Measurements from ENCODE around the gene PSMB10.
"Not testable (repeated sequence)": the region's sequence is repeated elsewhere in the genome, so short reads cannot be mapped to it uniquely, and the experiment has no call there.

Gene PSMB10

DNA sequence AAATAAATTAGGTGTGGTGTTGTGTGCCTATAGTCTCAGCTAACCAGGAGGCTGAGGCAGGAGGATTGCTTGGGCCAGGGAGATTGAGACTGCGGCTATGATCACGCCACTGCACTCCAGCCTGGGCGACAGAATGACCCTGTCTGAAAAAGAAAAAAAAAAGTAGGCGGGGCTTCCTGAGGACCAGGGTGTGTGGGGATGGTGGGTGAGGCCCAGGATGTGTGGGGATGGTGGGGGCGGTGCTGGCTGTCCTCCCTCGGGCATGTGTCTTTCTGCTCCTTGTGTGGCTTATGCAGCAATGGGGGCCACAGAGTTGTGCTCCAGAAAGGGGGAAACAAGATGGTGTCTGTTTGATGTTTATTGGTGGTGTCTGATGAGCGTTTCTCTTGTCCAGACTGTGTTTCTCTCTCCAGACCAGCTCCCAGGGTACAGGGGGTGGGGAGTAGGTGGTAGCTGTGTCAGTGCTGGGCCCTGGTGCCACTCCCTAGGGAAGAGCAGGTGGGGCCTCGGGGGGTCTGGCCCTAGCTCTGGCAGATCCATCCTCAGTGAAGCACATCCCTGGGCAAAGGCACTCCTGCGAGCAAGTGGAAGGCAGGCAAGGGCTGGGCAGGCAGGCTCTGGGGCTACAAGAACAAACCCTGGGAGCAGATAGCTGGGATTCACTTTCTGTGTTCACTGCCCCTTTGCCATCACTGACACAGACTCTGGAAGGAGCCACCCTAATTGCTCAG lies 5.0 kb upstream of the PSMB10 start:
- DNase-seq: no peak

DNA sequence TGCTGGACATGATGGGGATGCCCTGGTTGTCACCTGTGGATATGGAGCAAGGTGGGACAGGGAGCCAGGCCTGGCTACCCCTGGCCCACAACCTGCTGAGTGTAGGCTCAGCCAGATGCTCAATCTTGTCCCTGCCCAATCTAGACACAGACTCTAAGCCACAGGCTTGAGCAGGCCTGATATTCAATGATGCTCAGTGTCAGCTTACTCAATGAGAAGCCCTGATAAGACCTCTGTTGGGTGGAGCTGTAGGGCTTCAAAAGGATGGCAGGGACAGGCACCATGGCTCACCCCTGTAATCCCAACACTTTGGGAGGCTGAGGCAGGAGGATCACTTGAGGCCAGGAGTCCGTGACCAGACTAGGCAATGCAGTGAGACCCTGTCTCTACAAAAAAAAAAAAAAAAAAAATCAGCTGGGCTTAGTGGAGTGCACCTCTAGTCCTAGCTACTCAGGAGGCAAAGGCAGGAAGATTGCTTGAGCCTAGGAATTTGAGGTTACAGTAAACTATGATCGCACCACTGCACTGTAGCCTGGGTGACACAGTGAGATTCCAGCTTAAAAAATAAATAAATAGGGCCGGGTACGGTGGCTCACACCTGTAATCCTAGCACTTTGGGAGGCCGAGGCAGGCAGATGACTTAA lies 3.9 kb upstream of the PSMB10 start:
- DNase-seq: no peak

DNA sequence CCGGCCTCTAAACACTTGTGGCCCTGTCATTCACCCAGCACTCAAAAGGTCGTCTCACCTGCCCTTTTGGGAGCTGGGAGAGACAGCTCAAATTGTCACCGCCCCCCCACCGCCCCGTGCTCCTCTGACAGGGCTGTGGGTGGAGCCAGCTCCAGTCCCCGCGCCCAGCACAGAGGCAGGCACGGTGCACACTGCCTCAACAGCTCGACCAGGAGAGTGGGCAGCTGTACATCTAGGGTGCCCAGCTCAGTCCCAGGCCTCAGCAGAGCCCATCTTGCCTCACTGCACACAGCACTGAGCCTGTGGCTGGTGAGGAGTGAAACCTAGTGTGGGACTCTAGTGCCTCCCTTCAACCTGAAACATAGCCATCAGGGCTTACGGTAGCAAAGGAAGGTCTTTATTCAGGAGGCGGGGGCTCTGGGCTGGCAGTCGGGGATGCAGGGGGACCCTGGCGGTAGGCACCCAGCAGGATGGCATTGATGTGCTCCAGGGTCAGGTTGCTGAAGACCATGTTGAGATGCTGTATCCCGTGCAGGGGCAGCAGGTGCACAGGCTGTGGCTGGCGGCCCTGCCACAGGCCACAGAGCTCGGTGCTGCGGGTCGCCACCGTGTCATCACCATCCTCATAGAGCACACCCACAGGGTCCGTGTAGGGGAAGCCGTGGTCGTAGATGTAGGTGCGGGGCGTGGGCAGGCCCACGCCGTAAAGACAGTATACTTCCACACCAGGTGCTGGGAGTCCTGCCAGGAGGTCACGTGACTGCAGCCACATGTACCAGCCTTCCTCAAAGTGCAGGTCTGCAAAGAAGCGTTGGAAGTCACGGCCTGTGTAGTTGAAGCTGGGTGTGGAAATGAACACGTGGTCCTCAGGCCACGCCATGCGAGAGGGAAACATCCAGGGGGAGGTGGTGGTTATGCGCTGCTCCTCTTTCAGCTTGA lies 3.1 kb upstream of the PSMB10 start:
- DNase-seq: no peak

DNA sequence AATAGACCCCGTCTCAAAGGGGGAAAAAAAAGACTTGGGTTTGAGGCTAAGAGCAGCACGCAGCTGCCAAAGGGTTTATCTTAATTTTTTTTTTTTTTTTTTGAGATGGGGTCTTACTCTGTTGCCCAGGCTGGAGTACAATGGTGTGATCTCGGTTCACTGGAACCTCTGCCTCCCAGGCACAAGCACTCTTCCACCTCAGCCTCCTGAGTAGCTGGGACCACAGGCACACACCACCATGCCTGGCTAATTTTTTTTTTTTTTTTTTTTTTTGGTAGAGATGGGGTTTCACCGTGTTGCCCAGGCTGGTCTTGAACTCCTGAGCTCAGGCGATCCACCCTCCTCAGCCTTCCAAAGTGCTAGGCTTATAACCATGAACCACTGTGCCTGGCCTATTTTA lies 1.1 kb upstream of the PSMB10 start:
- not testable (repeated sequence) for DNase-seq

GRCh38 chr16:67936880-67937605 lies 393 bp upstream of the PSMB10 start:
- no peak for DNase-seq

DNA sequence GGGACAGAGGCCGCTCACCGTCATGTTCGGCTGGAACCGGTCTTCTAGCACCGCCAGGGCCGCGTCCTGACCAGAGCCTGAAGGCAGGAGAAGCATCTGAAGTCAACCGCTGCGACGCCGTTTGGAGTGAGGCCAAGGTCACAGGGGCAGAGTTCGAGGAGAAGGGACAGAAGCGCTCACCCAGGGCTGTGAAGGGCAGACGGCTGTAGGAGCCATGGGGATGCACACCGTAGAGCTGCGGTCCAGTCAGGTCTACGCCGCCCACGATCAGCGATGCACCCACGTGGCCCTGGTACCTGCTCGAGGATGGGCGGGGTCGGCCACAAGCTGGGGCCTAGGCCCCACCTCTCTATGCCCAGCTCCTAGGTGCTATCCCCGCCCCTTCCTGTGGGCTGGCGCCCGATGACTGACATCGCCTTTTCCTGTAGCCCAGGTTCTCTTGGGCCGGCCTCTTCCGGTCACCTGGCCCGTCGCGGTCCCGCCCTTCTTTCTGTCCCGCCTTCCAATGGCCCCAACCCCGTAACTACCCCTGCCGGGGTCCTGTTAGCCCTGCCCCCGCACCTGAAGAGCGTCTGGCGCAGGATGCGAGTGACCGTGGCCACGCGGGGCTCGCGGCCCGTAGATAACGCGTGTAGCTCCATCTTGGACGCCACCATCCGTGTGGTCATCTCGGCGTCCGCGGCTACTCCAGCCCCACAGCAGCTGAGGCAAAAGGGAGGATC lies 1.1 kb downstream of the PSMB10 start:
- DNase-seq: peak; percentile 82 to 91

- DNase-seq: no peak
Measured at GRCh38 chr16:67935101-67935401, 1.6 kb downstream of the PSMB10 start.

- DNase-seq: no peak
Measured at GRCh38 chr16:67934306-67935100, 2.1 kb downstream of the PSMB10 start.

DNA sequence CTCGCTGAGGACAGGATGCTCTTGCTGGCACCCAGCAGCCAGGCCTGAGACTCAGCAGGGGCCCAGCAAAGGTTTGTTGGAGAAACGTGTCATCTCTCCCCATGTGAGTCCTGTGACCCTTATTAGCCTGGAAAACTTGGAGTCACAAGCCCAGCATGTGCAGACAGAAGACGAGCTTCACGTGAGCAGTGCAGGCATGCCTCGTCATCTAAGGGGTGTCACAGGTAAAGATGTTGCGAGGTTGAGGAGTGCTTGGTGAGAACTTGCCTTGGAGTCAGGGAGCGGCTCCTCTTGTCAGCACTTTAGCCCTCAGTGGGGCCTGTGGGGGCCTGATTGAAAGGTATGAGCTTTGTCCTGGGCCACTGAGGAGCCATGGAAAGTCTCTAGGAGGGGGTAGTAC lies 2.8 kb downstream of the PSMB10 start:
- no peak for DNase-seq

DNA sequence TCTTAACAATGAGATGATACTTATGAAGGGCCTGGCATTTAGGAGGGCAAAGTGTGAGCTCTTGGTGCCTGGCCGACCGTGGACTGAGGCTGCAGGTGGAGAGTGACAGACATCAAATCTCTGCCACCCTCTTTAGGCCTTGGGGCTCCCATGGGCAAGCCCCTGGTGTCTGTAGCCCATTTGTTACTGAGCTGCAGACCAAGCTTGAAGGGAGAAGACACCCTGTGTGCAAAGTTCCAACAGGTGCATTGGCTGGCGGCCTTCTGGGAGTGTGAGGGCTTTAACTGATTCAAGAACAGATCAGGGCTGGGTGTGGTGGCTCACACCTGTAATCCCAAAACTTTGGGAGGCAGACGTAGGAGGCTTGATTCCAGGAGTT lies 4.2 kb downstream of the PSMB10 start:
- DNase-seq: no peak

DNA sequence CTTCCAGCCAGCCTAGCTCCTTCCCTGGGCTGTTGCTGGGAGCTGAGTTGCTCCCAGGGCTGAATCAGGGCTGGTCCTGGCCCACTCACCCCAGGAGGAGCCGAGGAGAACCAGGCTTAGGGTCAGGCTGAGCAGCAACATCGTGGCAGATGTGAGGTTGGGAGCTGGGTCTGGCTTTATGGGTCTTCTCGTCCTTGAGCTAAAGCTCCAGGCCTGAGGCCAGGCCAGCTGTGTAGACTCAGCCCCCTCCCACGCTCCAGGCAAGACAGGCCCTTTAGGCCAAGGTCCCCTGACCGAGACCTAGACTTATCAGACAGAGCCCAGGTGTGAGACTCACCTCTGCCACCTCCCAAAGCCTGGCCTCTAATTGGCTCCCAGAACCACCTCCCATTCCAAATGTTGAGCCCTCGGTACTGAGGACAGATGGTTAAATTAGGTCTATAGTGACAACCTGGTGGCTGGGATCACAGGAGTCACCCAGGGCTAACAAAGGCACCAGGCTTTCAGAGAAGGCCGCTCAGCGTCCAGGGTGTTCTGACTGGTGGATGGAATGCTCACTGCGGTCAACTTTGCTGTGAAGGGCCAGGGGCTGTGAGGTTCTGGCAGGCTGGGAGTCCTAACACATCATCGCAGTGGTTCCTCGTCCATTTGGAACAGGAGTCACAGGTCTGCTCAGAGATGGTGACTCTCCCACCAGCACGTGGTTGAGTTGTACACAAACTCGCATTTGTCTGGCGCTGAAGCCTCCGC lies 4.8 kb downstream of the PSMB10 start, which contains the start of gene CTRL:
CTRL (minus strand) TSS at position 151 of the 750 bp plus-strand sequence; CDS start at position 141, 10 bp downstream.
- no peak for DNase-seq

GRCh38 chr16:67930678-67931211 lies 5.9 kb downstream of the PSMB10 start:
- DNase-seq: no peak

- no peak for DNase-seq
Measured at GRCh38 chr16:67930191-67930590, 6.5 kb downstream of the PSMB10 start.

DNA sequence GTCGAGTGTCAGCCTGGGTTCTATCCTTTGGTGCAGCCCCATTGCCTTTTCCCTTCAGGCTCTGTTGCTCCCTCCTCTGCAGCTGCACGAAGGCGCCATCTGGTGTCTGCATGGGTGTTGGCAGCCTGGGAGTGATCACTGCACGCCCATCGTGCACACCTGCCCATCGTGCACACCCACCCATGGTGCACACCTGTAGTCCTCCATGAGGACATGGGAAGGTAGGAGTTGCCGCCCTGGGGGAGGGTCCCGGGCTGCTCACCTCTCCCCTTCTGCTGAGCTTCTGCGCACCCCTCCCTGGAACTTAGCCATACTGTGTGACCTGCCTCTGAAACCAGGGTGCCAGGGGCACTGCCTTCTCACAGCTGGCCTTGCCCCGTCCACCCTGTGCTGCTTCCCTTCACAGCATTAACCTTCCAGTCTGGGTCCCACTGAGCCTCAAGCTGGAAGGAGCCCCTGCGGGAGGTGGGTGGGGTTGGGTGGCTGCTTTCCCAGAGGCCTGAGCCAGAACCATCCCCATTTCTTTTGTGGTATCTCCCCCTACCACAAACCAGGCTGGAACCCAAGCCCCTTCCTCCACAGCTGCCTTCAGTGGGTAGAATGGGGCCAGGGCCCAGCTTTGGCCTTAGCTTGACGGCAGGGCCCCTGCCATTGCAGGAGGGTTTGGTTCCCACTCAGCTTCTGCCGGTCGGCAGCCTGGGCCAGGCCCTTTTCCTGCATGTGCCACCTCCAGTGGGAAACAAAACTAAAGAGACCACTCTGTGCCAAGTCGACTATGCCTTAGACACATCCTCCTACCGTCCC lies 7.9 kb downstream of the PSMB10 start:
- peak; percentile 30 to 42 for DNase-seq

DNA sequence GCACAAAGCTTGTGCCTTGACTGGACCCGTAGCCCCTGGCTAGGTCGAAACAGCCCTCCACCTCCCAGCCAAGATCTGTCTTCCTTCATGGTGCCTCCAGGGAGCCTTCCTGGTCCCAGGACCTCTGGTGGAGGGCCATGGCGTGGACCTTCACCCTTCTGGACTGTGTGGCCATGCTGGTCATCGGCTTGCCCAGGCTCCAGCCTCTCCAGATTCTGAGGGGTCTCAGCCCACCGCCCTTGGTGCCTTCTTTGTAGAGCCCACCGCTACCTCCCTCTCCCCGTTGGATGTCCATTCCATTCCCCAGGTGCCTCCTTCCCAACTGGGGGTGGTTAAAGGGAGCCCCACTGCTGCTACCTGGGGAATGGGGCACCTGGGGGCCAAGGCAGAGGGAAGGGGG lies 8.5 kb downstream of the PSMB10 start:
- no peak for DNase-seq

GRCh38 chr16:67927131-67927941 lies 9.3 kb downstream of the PSMB10 start:
- DNase-seq: no peak

GRCh38 chr16:67926181-67926750 lies 10.4 kb downstream of the PSMB10 start:
- peak in 1 of 2 experiments; percentile 22 for DNase-seq

Data from NCI-H1930 (cell line).